HCEC 1CT (cell line): ENCODE results near the gene CD164L2.

Experiments
- DNase-seq: peaks from one replicate; pipeline ENCODE4 v3.0.0-alpha.2; 2017

Gene CD164L2

DNA sequence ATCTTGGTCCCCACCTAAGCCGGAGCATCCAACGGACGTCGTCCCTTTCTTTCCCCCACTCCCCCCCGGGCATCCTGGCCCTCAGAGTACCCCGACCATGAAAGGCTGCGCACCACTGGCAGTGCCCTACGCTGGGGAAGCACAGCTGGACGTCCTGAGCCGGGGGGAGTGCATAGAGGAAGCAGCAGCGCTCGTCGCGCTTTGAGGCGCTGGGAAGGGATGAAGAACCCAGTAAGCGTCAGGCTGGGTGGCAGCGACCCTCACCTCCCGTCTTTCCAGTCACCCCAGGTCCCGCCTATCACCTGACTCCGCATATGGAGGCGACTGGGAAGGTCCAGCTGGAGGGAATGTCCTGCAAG lies 22.1 kb downstream of the CD164L2 start:
- DNase-seq, result no peak

DNA sequence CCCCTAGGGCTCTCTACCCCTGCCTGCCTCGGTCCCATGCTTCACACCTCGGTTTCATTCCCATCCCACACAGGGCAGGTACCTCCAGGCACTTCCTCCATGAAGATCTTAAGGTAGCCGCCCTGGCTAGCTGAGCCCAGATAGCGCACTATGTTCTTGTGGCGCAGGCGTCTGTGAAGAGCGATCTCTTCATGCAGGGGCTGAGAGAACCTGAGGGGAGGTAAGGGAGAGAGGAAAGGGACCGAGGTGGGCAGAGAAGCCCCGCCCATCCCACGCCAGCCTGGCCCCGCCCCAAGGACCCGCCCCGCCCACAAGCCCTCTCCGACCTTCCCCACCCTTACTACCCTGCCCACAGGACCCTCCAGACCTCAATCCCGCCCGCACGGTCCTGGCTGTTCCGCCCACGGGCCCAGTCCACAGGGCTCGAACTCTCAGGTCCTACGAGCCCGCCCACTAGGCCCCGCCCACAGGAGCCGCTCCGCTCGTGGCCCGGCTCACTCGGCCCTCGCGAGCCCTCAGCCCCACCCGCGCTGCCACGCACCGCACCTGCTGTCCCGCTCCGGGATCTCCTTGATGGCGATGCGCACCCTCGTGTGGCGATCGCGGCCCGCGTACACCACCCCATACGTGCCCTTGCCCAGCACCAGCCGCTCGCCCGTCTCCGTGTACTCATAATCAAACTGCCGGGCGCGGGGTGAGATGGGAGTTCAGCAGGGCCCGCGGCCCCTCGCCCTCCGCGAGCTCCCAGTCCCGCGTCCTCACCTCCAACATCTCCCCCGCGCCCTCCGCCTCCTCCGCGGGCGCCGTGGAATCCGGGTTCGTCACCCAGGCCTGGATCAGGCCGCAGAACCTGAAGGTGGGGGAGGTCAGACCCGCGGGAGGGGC lies 22.7 kb downstream of the CD164L2 start:
- DNase-seq, result no peak

DNA sequence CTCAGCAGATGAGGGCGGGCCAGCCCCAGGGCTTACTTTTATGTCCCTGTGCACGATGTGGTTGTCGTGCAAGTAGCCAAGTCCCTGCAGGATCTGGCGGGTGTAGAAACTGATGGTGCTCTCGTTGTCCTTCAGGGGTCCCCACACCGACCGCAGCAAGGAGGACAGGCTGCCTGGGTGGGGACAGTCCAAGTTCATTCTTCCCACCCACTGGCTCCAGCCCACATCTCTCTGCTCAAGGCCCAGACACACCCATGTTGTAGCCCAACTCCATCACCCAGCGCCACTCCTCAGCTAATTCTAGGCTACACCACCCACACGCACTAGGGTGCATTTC lies 23.3 kb downstream of the CD164L2 start:
- no peak for DNase-seq

DNA sequence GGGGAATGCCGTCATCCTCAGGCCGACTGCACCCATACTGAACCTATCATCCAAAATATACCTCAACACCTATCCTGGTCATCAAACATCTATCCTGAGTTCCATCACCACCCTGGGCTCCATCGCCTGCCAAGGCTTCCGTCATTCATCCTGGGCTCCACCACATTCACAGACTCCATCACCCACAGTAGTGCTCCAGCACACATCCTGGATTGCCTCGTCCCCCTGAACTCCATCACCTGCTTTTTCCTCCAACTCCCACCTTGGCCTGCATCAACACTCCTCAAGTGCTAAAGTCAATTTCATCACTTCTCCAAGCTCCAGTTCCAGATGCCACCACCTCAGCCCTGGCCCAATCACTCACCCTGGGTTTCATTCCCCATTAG lies 24.2 kb downstream of the CD164L2 start:
- DNase-seq, result no peak

DNA sequence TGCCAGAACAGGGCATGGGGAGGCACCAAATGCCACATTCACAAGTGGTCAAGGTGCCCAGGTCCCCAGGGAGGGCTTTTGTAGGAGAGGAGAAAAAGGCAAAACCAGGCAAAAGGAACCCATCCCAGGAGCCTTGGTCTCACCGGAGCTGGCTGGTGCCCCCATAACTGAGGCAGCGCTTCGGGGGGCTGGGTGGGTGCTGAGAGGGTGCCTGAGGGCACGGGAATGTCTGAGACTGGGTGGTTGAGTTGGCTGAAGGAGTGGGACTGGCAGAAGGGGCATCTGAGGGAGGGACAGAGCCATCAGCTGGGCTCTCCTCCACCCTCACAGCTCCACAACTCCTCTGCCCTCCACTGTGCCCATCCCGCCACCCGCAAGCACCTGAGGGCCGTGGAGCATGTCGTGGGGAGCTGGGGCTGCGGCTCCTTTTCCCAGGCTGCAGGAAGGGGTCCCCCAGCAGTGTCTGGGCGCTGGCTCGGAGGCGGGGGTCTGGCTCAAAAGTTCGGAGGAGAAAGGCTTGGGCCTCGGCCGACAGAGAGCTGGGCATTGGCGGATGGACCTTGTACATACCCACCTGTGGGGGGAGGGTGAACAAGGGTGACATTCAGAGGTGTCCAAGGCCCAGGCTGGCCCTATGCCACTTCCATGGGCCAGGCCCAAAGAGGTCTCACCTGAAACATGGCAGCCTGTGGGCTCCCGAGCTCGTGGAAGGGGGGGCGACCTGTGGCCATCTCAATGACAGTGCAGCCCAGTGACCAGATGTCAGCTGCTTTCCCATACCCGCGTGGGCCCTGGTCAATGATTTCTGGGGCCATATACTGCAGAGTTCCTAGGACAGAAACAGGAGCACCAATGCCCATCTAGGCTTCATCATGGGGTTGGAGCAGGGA lies 24.9 kb downstream of the CD164L2 start:
- no peak for DNase-seq

DNA sequence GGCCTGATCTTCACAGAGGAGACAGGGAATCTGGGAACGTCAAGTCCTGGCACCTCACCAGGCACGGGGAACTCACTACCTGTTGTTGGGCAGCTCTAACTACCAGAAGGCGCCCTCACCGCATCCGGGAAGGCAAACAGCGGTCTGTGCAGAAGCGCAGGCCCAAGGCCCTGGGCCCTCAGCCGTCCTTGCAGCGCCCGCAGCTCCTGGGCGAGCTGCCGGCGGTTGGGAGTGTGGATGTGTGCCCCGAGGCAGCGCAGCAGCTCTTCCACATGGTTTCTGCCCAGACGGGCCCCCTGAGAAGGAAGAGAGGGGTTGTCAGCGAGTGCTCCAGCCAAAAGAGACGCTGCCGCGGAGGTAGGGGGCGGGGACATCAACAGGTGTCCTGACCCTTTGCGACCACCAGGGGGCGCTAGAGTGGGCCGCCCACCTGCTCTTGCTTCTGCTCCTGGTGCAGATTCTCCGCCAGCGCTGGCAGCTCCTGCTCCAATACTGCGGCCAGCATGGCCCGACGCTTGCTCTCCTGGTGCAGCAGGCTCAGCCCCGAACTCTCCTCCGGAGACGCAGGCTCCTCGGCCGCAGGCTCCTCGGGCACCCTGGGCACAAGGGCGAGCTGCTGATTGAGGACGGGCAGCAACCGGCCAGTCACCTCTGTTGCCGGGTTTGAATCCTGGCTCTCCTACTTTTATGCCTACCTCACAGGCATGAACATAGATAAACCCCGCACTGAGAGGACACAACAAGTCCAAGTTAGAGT lies 25.7 kb downstream of the CD164L2 start:
- no peak for DNase-seq

DNA sequence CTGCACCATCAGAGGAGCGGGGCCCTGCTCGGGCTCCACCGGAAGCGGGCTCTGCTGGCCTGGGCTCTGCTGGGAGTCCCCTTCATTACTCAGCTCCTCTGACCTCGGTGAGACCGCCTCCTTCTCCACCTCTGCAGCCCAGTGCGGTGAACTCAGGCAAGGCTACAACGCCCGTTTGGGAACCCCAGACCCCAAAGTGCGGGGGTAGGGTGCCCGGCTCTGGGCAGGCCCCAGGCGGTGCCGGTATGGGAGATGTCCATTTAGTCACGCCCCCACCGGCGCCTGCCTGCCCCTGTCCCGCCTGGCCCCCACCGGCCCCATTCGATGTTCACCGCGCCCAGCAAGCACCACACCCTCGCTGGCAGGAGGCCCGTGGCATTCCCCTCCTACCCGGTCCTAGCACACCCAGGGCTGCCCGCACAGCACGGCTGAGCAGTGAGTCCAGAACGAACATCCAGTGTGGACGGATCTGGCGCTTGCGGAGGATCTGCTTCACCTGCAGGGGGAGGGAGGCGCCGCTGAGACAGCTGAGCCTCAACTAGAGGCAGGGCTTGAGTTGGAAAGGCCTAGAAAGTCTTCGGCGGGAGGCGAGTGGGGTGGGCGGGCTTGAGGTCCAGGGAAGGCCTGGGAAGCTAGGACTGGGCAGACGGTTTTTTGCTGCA lies 26.4 kb downstream of the CD164L2 start:
- no peak for DNase-seq

DNA sequence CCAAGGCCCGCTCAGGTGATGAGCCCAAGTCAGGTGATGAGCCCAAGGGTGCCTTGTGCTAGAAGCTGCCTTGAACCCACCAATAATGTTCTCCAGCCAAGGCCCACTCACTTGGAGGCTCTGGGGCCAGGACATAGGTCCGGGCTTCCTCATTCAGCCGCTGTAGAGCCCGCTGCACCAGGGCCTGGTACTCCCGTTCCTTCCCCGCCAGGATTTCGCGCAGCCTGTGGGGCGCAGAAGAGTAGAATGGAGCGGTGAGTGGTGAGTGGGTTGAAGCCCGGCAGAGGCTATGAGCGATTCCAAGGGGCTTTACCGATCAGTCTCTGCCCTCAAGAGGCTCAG lies 26.9 kb downstream of the CD164L2 start:
- DNase-seq, result no peak

DNA sequence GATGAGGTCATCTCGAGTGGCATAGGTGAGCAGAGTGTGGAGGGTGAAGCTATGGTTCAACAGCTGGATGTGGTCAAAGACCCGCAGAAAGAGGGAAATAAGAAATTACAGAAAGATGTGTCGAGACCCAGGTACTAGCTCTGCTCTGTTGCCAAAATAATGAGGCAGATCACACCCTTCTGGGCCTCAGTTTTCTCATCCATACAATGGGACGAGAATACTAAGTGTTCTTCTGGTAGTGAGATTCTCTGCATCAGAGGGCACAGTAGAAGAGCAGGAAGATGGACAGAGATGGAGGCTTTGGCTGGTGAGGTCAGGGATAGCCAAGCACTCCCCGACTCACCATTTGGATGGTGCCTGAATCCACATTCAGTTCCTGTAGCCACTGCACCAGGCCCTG lies 27.4 kb downstream of the CD164L2 start:
- no peak for DNase-seq

DNA sequence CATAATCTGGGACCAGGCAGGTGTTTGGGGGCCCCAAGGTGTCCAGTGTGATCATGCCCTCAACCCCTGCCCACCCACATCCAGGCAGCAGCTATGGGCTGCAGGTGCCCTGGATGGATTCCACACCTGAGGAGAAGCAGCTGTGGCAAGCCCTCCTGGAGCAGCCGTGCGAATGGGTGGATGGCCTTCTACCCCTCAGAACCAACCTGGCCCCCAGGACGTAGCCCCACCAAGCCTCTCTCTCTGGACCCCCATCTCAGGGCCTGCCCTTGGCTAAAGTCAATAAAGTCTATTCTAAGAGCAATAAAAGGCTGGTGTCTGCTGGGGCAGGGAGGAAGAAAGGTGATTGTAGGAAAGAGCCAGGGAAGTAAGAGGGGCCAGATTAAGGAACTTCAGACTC lies 29.5 kb downstream of the CD164L2 start:
- DNase-seq, result no peak

DNA sequence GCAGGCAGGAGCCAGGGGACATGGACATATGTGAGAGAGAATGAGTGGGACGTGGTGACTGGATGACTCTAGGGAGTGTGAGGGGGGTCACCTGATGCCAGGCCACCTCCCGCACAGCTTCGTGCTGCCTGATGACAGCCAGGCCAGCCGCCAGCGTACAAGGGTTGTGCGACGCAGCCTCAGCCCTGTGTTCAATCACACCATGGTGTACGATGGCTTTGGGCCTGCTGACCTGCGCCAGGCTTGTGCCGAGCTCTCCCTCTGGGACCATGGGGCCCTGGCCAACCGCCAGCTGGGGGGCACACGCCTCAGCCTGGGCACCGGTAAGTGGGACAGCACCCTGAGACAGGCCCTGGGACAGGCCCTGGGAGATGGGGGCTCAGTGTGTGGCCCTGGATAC lies 30.0 kb downstream of the CD164L2 start:
- no peak for DNase-seq

DNA sequence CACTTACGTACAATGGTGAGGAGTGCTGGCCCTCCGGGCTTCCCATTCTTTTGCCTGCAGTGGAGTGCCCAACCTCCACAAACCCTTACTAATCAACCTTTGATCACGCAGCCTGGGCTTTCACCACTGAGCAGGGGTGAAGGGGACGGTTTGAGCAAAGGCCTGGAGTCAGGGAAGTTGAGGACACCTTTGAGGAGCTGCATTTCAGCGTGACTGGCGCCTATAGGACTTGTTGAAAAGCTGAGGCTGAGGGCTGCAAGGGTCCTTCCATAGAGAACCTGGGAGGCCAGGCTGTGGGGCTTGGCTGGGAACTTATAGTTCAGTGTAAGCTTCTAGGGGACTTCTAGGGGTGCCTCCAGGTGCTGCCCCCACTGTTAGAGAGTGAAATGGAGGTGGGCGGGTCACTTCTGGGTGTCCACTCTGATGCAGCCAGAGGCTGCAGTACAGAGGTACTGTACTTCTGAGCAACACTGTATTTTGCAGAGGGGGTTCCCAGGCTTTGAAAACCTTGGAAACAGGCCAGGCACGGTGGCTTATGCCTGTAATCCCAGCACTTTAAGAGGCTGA lies 31.5 kb downstream of the CD164L2 start:
- no peak for DNase-seq

DNA sequence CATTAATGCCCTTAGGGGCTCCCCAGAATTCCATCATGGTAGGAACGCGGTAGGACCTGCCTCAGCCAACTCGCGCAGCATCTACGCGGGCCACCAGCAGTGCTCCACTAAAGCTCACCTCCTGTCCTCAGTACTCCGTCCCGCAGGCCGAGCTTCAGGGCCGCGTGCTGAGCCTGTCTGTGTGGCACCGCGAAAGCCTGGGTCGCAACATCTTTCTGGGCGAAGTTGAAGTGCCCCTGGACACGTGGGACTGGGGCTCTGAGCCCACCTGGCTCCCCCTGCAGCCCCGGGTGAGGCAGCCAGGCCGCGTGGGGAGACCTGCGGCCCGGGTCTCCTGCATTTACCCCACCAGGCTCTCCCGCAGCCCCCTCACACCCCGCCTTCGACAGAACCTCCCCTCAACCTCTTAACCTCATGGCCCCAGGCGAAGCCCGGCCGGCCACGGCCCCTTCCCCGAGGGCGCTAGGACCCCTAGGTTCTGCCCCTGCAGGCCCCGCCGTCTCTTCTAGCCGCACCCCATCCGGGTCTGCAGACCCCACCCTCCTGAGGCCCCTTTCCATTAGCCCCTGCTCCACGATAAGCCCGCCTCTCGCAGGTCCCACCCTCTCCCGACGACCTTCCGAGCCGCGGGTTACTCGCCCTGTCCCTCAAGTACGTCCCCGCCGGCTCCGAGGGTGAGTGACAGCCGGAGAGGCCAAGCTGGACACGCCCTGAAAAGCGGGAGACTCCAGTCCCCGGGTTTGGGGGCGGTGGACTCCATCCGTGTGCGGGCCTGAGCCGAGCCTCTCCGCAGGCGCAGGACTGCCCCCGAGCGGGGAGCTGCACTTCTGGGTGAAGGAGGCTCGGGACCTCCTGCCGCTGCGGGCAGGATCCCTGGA lies 32.2 kb downstream of the CD164L2 start:
- DNase-seq, result no peak

DNA sequence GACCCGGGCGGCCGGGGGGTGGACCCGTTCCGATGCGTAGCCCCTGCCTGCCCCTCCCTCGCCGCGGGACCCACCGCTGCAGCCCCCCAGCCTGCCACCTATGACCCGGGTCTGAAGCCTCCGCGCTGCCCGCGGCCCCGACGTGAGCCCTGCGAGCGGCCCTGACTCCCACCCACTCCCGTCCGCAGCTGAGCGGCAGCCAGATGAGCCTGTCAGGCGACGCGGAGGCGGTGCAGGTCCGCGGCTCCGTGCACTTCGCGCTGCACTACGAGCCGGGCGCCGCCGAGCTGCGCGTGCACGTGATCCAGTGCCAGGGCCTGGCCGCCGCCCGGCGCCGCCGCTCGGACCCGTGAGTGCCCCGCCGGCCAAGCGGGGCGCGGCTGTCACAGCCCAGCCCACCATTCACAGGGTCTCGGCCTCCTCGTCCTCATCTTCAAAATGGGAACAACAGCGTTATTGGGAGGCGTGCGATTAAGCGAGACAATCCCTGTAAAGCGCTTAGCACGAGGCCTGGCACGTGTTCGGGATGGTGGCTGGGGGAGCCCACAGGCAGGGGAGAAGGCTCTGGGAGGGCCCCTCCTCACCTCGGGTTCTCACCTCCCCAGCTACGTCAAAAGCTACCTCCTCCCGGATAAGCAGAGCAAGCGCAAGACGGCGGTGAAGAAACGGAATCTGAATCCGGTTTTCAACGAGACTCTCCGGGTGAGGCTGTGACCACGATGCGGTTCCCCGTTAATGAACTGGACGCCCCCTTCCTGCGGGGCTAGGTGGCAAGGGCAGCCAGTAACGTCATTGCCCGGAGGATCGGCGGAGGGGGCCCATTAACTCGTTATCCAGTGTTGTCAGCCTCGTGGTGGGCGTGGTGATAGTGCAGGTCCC lies 33.1 kb downstream of the CD164L2 start:
- DNase-seq, result no peak

DNA sequence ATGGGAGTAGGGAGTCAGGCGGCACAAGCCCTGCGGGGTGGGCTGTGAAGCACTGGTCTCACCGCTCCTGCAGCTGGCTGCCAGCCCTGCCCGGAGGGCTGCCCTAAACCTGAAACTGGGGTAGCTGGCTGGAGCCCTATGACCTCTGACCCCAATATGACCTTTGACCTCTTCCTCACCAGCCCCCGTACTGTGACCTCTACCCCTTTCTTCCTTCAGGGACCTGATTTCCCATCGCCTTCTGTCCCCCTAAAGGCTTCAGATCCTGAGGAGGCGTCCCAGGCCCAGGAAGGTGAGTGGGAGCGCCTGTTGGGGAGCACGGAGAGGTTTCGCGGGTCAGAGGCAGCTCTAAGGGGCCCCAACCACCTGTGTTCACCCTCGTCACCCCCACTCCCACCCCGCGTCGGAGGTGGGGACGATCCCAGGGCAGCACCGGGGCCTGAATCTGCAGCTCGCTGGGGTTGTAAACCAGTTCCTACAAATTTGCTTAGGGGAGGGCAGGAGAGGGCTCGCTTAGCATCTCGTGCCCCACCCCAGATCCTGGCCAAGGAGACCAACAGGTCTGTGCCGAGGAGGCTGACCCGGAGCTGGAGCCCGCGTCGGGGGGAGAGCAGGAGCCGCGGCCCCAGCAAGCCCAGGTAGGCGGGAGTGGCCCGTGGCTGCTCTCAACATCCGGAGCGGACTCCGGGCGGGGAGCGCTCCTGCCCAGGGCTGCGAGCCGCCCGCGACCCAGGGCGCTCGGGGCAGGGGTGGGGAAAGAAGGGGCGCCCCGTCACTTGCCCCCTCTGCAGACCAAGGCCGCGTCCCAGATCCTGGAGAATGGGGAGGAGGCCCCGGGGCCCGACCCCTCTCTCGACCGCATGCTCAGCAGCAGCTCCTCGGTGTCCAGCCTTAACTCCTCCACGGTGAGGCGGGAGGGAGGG lies 34.0 kb downstream of the CD164L2 start:
- no peak for DNase-seq

DNA sequence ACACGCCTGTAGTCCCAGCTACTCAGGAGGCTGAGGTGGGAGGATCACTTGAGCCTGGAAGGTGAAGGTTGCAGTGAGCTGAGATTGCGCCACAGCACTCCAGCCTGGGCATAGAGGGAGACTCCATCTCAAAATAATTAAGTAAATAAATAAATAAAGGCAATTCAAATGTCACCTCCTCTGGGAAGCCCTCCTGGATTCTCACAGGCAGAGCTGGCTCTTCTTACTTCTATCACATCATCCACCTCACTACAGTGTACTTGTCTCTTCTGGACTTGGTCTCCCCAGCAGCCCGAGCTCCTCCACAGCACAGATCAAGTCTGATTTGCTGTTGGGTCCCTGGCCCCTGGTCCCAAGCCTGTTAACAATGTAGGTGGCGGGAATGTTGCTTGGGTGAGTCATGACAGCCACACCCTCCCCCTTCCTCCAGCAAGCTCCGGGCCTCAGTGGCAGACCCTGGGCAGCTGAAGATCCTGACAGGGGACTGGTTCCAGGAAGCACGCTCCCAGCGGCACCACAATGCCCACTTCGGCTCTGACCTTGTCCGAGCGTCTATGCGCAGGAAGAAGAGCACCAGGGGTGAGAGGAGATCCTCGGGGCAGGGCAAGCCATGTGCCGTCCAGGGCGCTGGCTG lies 36.0 kb downstream of the CD164L2 start:
- no peak for DNase-seq

DNA sequence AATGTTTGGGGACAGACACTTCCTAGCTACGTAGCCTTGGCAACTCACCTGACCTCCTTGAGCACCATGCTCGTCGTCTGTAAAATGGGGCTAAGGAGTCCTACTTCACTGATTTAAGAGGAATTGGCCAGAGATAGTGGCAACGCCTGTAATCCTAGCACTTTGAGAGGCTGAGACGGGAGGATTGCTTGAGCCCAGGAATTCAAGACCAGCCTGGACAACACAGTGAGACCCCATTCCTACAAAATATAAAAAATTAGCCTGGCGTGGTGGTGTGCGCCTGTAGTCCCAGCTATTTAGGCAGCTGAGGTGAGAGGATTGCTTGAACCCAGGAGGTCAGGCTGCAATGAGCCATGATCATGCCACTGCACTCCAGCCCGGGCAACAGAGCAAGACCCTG lies 36.8 kb downstream of the CD164L2 start:
- no peak for DNase-seq

DNA sequence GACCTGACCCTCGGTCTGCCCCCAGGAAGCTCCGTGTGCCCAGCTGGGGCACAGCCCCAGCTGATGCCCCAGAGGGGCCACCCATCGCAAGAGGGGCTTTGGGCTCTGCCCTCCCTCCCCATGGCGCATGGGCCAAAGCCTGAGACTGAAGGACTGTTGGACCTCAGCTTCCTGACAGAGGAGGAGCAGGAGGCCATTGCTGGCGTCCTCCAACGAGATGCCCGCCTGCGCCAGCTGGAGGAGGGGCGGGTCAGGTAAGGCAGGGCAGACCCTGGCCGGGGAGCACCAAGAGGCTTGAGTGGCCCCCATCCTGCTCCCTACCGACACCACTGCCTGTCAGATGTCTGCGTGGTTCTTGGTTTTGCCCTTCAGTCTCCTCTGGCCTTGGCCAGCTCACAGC lies 37.9 kb downstream of the CD164L2 start:
- no peak for DNase-seq

DNA sequence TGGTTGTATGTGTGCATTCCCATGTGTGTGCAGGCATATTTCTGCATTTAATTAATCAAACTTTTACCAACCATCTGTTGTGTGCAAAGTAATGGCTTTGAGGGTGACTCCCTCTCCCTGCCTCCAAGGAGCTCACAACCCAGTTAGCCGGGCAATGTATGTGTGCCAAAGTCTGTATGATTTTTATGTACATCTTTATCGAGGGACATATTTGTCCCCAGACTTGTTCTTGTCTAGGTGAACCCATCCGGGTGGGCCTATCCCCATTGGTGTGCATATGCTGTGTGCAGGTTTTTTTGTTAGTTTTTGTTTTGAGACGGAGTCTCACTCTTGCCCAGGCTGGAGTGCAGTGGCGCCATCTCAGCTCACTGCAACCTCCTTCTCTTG lies 39.5 kb downstream of the CD164L2 start:
- no peak for DNase-seq
